HEK293T (cell line): Measurements from ENCODE around the gene CCDC85B.

Source experiments
- ARNT ChIP-seq: fragments of 450-650 bp; IDR thresholded peaks from 2 replicates; pipeline ENCODE4 v1.6.1; 2017; ENCODE audit warnings: mild to moderate bottlenecking
- BHLHE40 ChIP-seq: fragments of 450-650 bp; IDR thresholded peaks from 2 replicates; pipeline ENCODE4 v1.6.1; 2016; ENCODE audit warnings: mild to moderate bottlenecking, moderate library complexity, borderline replicate concordance
- ELF4 ChIP-seq: fragments of 450-650 bp; IDR thresholded peaks from 2 replicates; pipeline ENCODE4 v1.6.1; 2017; ENCODE audit warnings: antibody characterized with exemption
- FOXK2 ChIP-seq: fragments of 450-650 bp; IDR thresholded peaks from 2 replicates; pipeline ENCODE4 v1.6.1; 2016; ENCODE audit warnings: mild to moderate bottlenecking
- FOXM1 ChIP-seq: fragments of 450-650 bp; IDR thresholded peaks from 2 replicates; pipeline ENCODE4 v1.6.1; 2017; ENCODE audit warnings: mild to moderate bottlenecking, borderline replicate concordance
- HDGF ChIP-seq: fragments of 450-650 bp; IDR thresholded peaks from 2 replicates; pipeline ENCODE4 v1.6.1; 2017; ENCODE audit warnings: antibody characterized with exemption, borderline replicate concordance
- L3MBTL2 ChIP-seq: fragments of 450-650 bp; conservative IDR thresholded peaks from 2 replicates; pipeline ENCODE4 v1.6.1; 2016; ENCODE audit warnings: mild to moderate bottlenecking
- LEF1 ChIP-seq: fragments of 450-650 bp; IDR thresholded peaks from 2 replicates; pipeline ENCODE4 v1.6.1; 2017; ENCODE audit warnings: mild to moderate bottlenecking, borderline replicate concordance
- SP1 ChIP-seq: fragments of 450-650 bp; IDR thresholded peaks from 2 replicates; pipeline ENCODE4 v1.6.1; 2017
- TARDBP ChIP-seq: fragments of 450-650 bp; IDR thresholded peaks from 2 replicates; pipeline ENCODE4 v1.6.1; 2016

GRCh38 chr11:65890324-65891218 lies at the start of gene CCDC85B:
- no peak for TF ChIP-seq FOXK2
- TF ChIP-seq HDGF = no peak
- TF ChIP-seq LEF1 = no peak; the same call in 1 of the 2 replicates
- TF ChIP-seq SP1 = no peak
- TF ChIP-seq FOXM1 = no peak; the same call in 1 of the 2 replicates
- TF ChIP-seq L3MBTL2 = peak; percentile 31
- TF ChIP-seq TARDBP = no peak
- TF ChIP-seq BHLHE40 = no peak
- TF ChIP-seq ELF4 = no peak
- no peak for TF ChIP-seq ARNT
